Endometrium (tissue), 2 donors: ENCODE measurements around the gene XYLT1.

ENCODE experiments used
- FAIRE-seq: peaks from 2 replicates; lab custom pipeline; 2012; peaks lifted over from hg19 to GRCh38; lab: Jason Lieb, UNC
- donor health status: control.
- donor health status: control.

XYLT1 gene

GRCh38 chr16:17227278-17227677 lies 243.5 kb downstream of the XYLT1 start:
- FAIRE-seq = no peak

GRCh38 chr16:17225541-17225940 lies 245.2 kb downstream of the XYLT1 start:
- no peak for FAIRE-seq

GRCh38 chr16:17224879-17225281 lies 245.9 kb downstream of the XYLT1 start:
- no peak for FAIRE-seq

- FAIRE-seq = no peak
These were observed 246.4 kb downstream of the XYLT1 start for GRCh38 chr16:17224350-17224749.

GRCh38 chr16:17223576-17223975 lies 247.2 kb downstream of the XYLT1 start:
- no peak for FAIRE-seq

- no peak for FAIRE-seq
These were observed 247.8 kb downstream of the XYLT1 start for GRCh38 chr16:17222871-17223401.

GRCh38 chr16:17219991-17220390 lies 250.8 kb downstream of the XYLT1 start:
- no peak for FAIRE-seq

- FAIRE-seq = no peak
These were observed 254.8 kb downstream of the XYLT1 start for GRCh38 chr16:17215936-17216335.

GRCh38 chr16:17215306-17215705 lies 255.5 kb downstream of the XYLT1 start:
- FAIRE-seq = no peak

GRCh38 chr16:17213974-17214373 lies 256.8 kb downstream of the XYLT1 start:
- no peak for FAIRE-seq

GRCh38 chr16:17213025-17213424 lies 257.7 kb downstream of the XYLT1 start:
- no peak for FAIRE-seq

GRCh38 chr16:17212606-17213005 lies 258.2 kb downstream of the XYLT1 start:
- no peak for FAIRE-seq

- FAIRE-seq = no peak
These were observed 259.0 kb downstream of the XYLT1 start for GRCh38 chr16:17211797-17212196.

GRCh38 chr16:17206712-17207111 lies 264.0 kb downstream of the XYLT1 start:
- FAIRE-seq = no peak

GRCh38 chr16:17205279-17206211 lies 265.2 kb downstream of the XYLT1 start:
- no peak for FAIRE-seq

- FAIRE-seq = no peak
These were observed 266.1 kb downstream of the XYLT1 start for GRCh38 chr16:17204644-17205043.

GRCh38 chr16:17204206-17204605 lies 266.6 kb downstream of the XYLT1 start:
- FAIRE-seq = no peak

- no peak for FAIRE-seq
These were observed 267.3 kb downstream of the XYLT1 start for GRCh38 chr16:17203424-17203823.

GRCh38 chr16:17199135-17199534 lies 271.6 kb downstream of the XYLT1 start:
- FAIRE-seq = no peak

- no peak for FAIRE-seq
These were observed 274.2 kb downstream of the XYLT1 start for GRCh38 chr16:17196526-17196925.

GRCh38 chr16:17194190-17194780 lies 276.5 kb downstream of the XYLT1 start:
- no peak for FAIRE-seq

GRCh38 chr16:17193566-17194100 lies 277.1 kb downstream of the XYLT1 start:
- FAIRE-seq = no peak

- no peak for FAIRE-seq
These were observed 286.7 kb downstream of the XYLT1 start for GRCh38 chr16:17184026-17184425.
